Osteocyte (in vitro differentiated cells): ENCODE data around the gene GABRB1. TPM values are rescaled to one million over a fixed set of nuclear protein-coding genes. Genes with fewer than 3 reads are reported as not detected.
A peak's percentile ranks its signal among the peaks of the same experiment; 100 is the strongest.

ENCODE experiments used
- DNase-seq: peaks from one replicate; pipeline ENCODE4 v3.0.0; 2021; ENCODE audit warnings: mixed read lengths; ENCODE audit not compliant: unreplicated experiment; ENCODE audit errors: extremely low spot score
- H3K27ac Mint-ChIP-seq: one replicate; pipeline ENCODE4 v1.8.0; 2021; ENCODE audit warnings: mild to moderate bottlenecking, mixed read lengths; ENCODE audit not compliant: unreplicated experiment
- H3K27me3 Mint-ChIP-seq: one replicate; pipeline ENCODE4 v1.8.0; 2021; ENCODE audit warnings: mixed read lengths; ENCODE audit not compliant: unreplicated experiment
- H3K36me3 Mint-ChIP-seq: one replicate; pipeline ENCODE4 v1.8.0; 2021; ENCODE audit warnings: mixed read lengths; ENCODE audit not compliant: unreplicated experiment
- H3K4me1 Mint-ChIP-seq: one replicate; pipeline ENCODE4 v1.8.0; 2021; ENCODE audit warnings: mixed read lengths; ENCODE audit not compliant: unreplicated experiment
- H3K4me3 Mint-ChIP-seq: one replicate; pipeline ENCODE4 v1.8.0; 2021; ENCODE audit warnings: mild to moderate bottlenecking, moderate library complexity, mixed read lengths; ENCODE audit not compliant: unreplicated experiment
- H3K9me3 Mint-ChIP-seq: one replicate; pipeline ENCODE4 v1.8.0; 2021; ENCODE audit warnings: mixed read lengths; ENCODE audit not compliant: unreplicated experiment
- CTCF ChIP-seq: fragments of 200-600 bp; sonication (generic); IDR thresholded peaks from 2 replicates; pipeline ENCODE4 v1.5.0; 2021; ENCODE audit warnings: antibody characterized with exemption, mild to moderate bottlenecking, moderate library complexity
- total RNA-seq: library from RNA; stranded (reverse); gene quantifications from 2 replicates; pipeline ENCODE4 v1.2.1, GENCODE V29; 2021

GABRB1 gene
- total RNA-seq, 1 donor from 2014 or later: not detected

- Mint-ChIP-seq H3K4me1 (peaks cover 12% of the 10 kb centered on the region), H3K4me3 (no peak overlapping the region), H3K36me3 (no peaks in the 10 kb centered on the region), H3K27me3 (no peaks in the 10 kb centered on the region), H3K9me3 (peaks cover 4% of the 10 kb centered on the region), H3K27ac (no peak overlapping the region)
- DNase-seq: no peak
- TF ChIP-seq CTCF: no peak
These were observed 37.6 kb downstream of the GABRB1 start for GRCh38 chr4:47068986-47069385.

- Mint-ChIP-seq H3K4me3 (no peak overlapping the region), H3K36me3 (no peaks in the 10 kb centered on the region), H3K27ac (peak overlapping the region; percentile 40), H3K9me3 (peaks cover 4% of the 10 kb centered on the region), H3K4me1 (peaks cover 28% of the 10 kb centered on the region), H3K27me3 (no peaks in the 10 kb centered on the region)
- TF ChIP-seq CTCF: no peak
- no peak for DNase-seq
These were observed 40.6 kb downstream of the GABRB1 start for GRCh38 chr4:47071901-47072341.

- Mint-ChIP-seq H3K9me3 (peaks cover 4% of the 10 kb centered on the region), H3K4me3 (no peak overlapping the region), H3K27me3 (no peaks in the 10 kb centered on the region), H3K36me3 (no peaks in the 10 kb centered on the region), H3K4me1 (peaks cover 28% of the 10 kb centered on the region), H3K27ac (no peak overlapping the region)
- no peak for TF ChIP-seq CTCF
- DNase-seq: no peak
These were observed 42.3 kb downstream of the GABRB1 start for GRCh38 chr4:47073647-47074046.

GRCh38 chr4:47074816-47075215 is 43.4 kb downstream of the GABRB1 start:
- no peak for DNase-seq
- H3K4me3 Mint-ChIP-seq: no peak overlapping the region
- TF ChIP-seq CTCF: no peak
- H3K27ac Mint-ChIP-seq: no peak overlapping the region
- H3K9me3 Mint-ChIP-seq: peaks cover 4% of the 10 kb centered on the region
- peaks cover 28% of the 10 kb centered on the region for H3K4me1 Mint-ChIP-seq
- no peaks in the 10 kb centered on the region for H3K36me3 Mint-ChIP-seq
- H3K27me3 Mint-ChIP-seq: no peaks in the 10 kb centered on the region

- Mint-ChIP-seq H3K27ac (no peak overlapping the region), H3K4me1 (peaks cover 28% of the 10 kb centered on the region), H3K27me3 (no peaks in the 10 kb centered on the region), H3K36me3 (no peaks in the 10 kb centered on the region), H3K9me3 (peaks cover 4% of the 10 kb centered on the region), H3K4me3 (no peak overlapping the region)
- no peak for DNase-seq
- no peak for TF ChIP-seq CTCF
These were observed 43.9 kb downstream of the GABRB1 start for GRCh38 chr4:47075262-47075661.
